Measurements from ENCODE around the gene SOX21. TPM values are rescaled to one million over a fixed set of nuclear protein-coding genes. Genes with fewer than 3 reads are reported as not detected.
A peak's percentile ranks its signal among the peaks of the same experiment; 100 is the strongest.

The SOX21 gene
- 113 TPM for polyA plus RNA-seq (2013, experiment 1 of 2)
- 117 TPM for polyA plus RNA-seq (2013, experiment 2 of 2)

- peak within 1 kb of the TSS; percentile 99 for H3K18ac ChIP-seq (ENCODE audit: low read length)
- peak within 1 kb of the TSS; percentile 79 for H3K4ac ChIP-seq (ENCODE audit: low read length)
- peak within 1 kb of the TSS; percentile 89 for H3K23ac ChIP-seq (ENCODE audit: low read depth, low read length, poor library complexity)
- H2BK5ac ChIP-seq (ENCODE audit: low read length) = peak within 1 kb of the TSS; percentile 92
- no peak within 1 kb of the TSS for H2AFZ ChIP-seq (ENCODE audit: low read length)
- peak within 1 kb of the TSS; percentile 79 to 99 for H3K4me3 ChIP-seq (ENCODE audit: low read length in 2 of 2)
- peak within 1 kb of the TSS; percentile 98 for H3K9ac ChIP-seq (ENCODE audit: low read depth, low read length, poor library complexity)
- peak within 1 kb of the TSS; percentile 39 for H2BK15ac ChIP-seq (ENCODE audit: low read length)
- H3K14ac ChIP-seq (ENCODE audit: low read length) = peak within 1 kb of the TSS; percentile 72
- H4K8ac ChIP-seq (ENCODE audit: low read depth, low read length) = no peak within 1 kb of the TSS
- peak within 1 kb of the TSS; percentile 91 for H3K27ac ChIP-seq (replicated peaks; ENCODE audit: low read length)
- no peak for DNase-seq (ENCODE audit: low spot score)
- H3K4me1 ChIP-seq (ENCODE audit: control insufficient read depth in 2 of 2, insufficient read depth in 1 of 2, low read depth in 1 of 2, low read length in 2 of 2) = peaks cover 6 to 9% of the 10 kb centered on the region in 2 donors
- H3K27me3 ChIP-seq (ENCODE audit: control insufficient read depth in 3 of 3, insufficient read depth in 3 of 3, low read depth in 1 of 3, low read length in 3 of 3) = no peaks in the 10 kb centered on the region
- no peaks in the 10 kb centered on the region for H3K9me3 ChIP-seq (replicated peaks in 1 of 2; ENCODE audit: control insufficient read depth in 2 of 2, insufficient read depth in 1 of 2, low read depth in 1 of 2, low read length in 2 of 2)
- H2BK120ac ChIP-seq (ENCODE audit: low read depth, low read length) = peak within 1 kb of the TSS; percentile 93
- peak within 1 kb of the TSS; percentile 93 for H2BK12ac ChIP-seq (ENCODE audit: low read length)
- peaks cover 4% of the 10 kb centered on the region for H3K79me1 ChIP-seq (ENCODE audit: low read depth, low read length)
- H3K36me3 ChIP-seq (replicated peaks in 1 of 2; ENCODE audit: control insufficient read depth in 2 of 2, insufficient read depth in 2 of 2, low read length in 2 of 2) = peaks cover 4 to 35% of the 10 kb centered on the region in 2 donors
- peak within 1 kb of the TSS; percentile 60 for H2AK5ac ChIP-seq (ENCODE audit: low read depth, low read length)
- no CpG with 5 or more reads among the region's 38 CpGs for WGBS, 2 donors (ENCODE audit: extremely low coverage in 2 of 2, insufficient read length in 2 of 2, insufficient replicate concordance in 1 of 2)
- peak within 1 kb of the TSS; percentile 87 for H4K91ac ChIP-seq (ENCODE audit: low read depth, low read length, poor library complexity)
- peak within 1 kb of the TSS; percentile 41 for H3K4me2 ChIP-seq (ENCODE audit: insufficient read depth, low read length, poor library complexity, severe bottlenecking)
Observed at GRCh38 chr13:94712287-94712811, at the start of gene SOX21. TSS of gene SOX21 (minus strand) at chr13:94712545. CDS start at chr13:94712049, 496 bp downstream.

- H2BK5ac ChIP-seq (ENCODE audit: low read length) = no peak overlapping the region
- no peak overlapping the region for H3K14ac ChIP-seq (ENCODE audit: low read length)
- H3K23ac ChIP-seq (ENCODE audit: low read depth, low read length, poor library complexity) = no peak overlapping the region
- WGBS, 2 donors (ENCODE audit: extremely low coverage in 2 of 2, insufficient read length in 2 of 2, insufficient replicate concordance in 1 of 2) = no CpG with 5 or more reads among the region's 2 CpGs
- H3K79me1 ChIP-seq (ENCODE audit: low read depth, low read length) = no peaks in the 10 kb centered on the region
- H3K36me3 ChIP-seq (replicated peaks in 1 of 2; ENCODE audit: control insufficient read depth in 2 of 2, insufficient read depth in 2 of 2, low read length in 2 of 2) = no peaks in the 10 kb centered on the region
- H2BK12ac ChIP-seq (ENCODE audit: low read length) = no peak overlapping the region
- H3K4me1 ChIP-seq (ENCODE audit: control insufficient read depth in 2 of 2, insufficient read depth in 1 of 2, low read depth in 1 of 2, low read length in 2 of 2) = peaks cover 2 to 17% of the 10 kb centered on the region in 2 donors
- H3K4ac ChIP-seq (ENCODE audit: low read length) = no peak overlapping the region
- DNase-seq (ENCODE audit: low spot score) = no peak
- no peak overlapping the region for H3K4me2 ChIP-seq (ENCODE audit: insufficient read depth, low read length, poor library complexity, severe bottlenecking)
- H2AFZ ChIP-seq (ENCODE audit: low read length) = no peak overlapping the region
- H3K18ac ChIP-seq (ENCODE audit: low read length) = no peak overlapping the region
- H3K9ac ChIP-seq (ENCODE audit: low read depth, low read length, poor library complexity) = no peak overlapping the region
- no peak overlapping the region for H2AK5ac ChIP-seq (ENCODE audit: low read depth, low read length)
- no peak overlapping the region for H2BK120ac ChIP-seq (ENCODE audit: low read depth, low read length)
- H3K27me3 ChIP-seq (ENCODE audit: control insufficient read depth in 3 of 3, insufficient read depth in 3 of 3, low read depth in 1 of 3, low read length in 3 of 3) = no peaks in the 10 kb centered on the region
- H3K4me3 ChIP-seq (ENCODE audit: low read length in 2 of 2) = no peak overlapping the region
- no peak overlapping the region for H4K8ac ChIP-seq (ENCODE audit: low read depth, low read length)
- H4K91ac ChIP-seq (ENCODE audit: low read depth, low read length, poor library complexity) = no peak overlapping the region
- H2BK15ac ChIP-seq (ENCODE audit: low read length) = no peak overlapping the region
- no peak overlapping the region for H3K27ac ChIP-seq (replicated peaks; ENCODE audit: low read length)
- peaks cover 2 to 18% of the 10 kb centered on the region in 2 donors for H3K9me3 ChIP-seq (replicated peaks in 1 of 2; ENCODE audit: control insufficient read depth in 2 of 2, insufficient read depth in 1 of 2, low read depth in 1 of 2, low read length in 2 of 2)
Observed at GRCh38 chr13:94761407-94761806, 49.1 kb upstream of the SOX21 start.

- Histone ChIP-seq H3K27ac (replicated peaks; ENCODE audit: low read length) (no peak overlapping the region), H3K36me3 (replicated peaks in 1 of 2; ENCODE audit: control insufficient read depth in 2 of 2, insufficient read depth in 2 of 2, low read length in 2 of 2) (no peaks in the 10 kb centered on the region), H3K9ac (ENCODE audit: low read depth, low read length, poor library complexity) (no peak overlapping the region), H3K14ac (ENCODE audit: low read length) (no peak overlapping the region), H2BK5ac (ENCODE audit: low read length) (no peak overlapping the region), H3K27me3 (ENCODE audit: control insufficient read depth in 3 of 3, insufficient read depth in 3 of 3, low read depth in 1 of 3, low read length in 3 of 3) (no peaks in the 10 kb centered on the region), H3K4me3 (ENCODE audit: low read length in 2 of 2) (no peak overlapping the region), H2BK12ac (ENCODE audit: low read length) (no peak overlapping the region), H3K18ac (ENCODE audit: low read length) (no peak overlapping the region), H3K4me2 (ENCODE audit: insufficient read depth, low read length, poor library complexity, severe bottlenecking) (no peak overlapping the region), H3K79me1 (ENCODE audit: low read depth, low read length) (no peaks in the 10 kb centered on the region), H2AFZ (ENCODE audit: low read length) (no peak overlapping the region), H3K4me1 (ENCODE audit: control insufficient read depth in 2 of 2, insufficient read depth in 1 of 2, low read depth in 1 of 2, low read length in 2 of 2) (peaks cover 2 to 8% of the 10 kb centered on the region in 2 donors), H4K8ac (ENCODE audit: low read depth, low read length) (no peak overlapping the region), H3K9me3 (replicated peaks in 1 of 2; ENCODE audit: control insufficient read depth in 2 of 2, insufficient read depth in 1 of 2, low read depth in 1 of 2, low read length in 2 of 2) (peaks cover 0 to 11% of the 10 kb centered on the region in 2 donors), H3K23ac (ENCODE audit: low read depth, low read length, poor library complexity) (no peak overlapping the region), H3K4ac (ENCODE audit: low read length) (no peak overlapping the region), H4K91ac (ENCODE audit: low read depth, low read length, poor library complexity) (no peak overlapping the region), H2AK5ac (ENCODE audit: low read depth, low read length) (no peak overlapping the region), H2BK15ac (ENCODE audit: low read length) (peak overlapping the region; percentile 77), H2BK120ac (ENCODE audit: low read depth, low read length) (no peak overlapping the region)
- DNase-seq (ENCODE audit: low spot score) = no peak
- no CpG with 5 or more reads among the region's 22 CpGs for WGBS, 2 donors (ENCODE audit: extremely low coverage in 2 of 2, insufficient read length in 2 of 2, insufficient replicate concordance in 1 of 2)
Observed at GRCh38 chr13:94759120-94759728, 46.9 kb upstream of the SOX21 start.

DNA sequence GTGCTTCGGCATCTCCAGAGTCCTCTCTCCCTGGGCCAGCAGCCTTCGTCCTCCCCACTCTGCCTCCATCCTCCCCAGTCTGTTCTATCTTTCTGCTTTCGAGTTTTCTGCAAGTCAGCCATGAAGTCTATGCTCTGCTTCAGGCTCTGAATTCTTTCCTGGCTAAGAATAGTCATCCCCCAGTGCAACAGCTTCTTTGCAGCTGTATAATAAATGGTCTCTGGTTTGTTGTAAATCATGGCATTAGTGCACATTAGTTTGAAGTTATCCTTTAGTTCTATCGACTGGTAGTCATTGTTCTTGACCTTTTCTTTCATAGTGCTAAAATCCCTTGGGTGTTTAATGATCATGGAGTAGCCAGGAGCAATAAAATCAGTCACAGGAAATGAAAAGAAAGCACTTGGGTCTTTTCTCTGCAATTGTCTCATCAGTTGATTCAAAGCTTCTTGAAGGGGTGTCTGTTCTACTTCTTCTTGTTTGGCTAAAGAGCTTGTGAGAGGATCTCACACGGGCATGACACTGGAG, 46.2 kb upstream of the SOX21 start:
- no peak for DNase-seq (ENCODE audit: low spot score)
- no peaks in the 10 kb centered on the region for H3K79me1 ChIP-seq (ENCODE audit: low read depth, low read length)
- H4K91ac ChIP-seq (ENCODE audit: low read depth, low read length, poor library complexity) = no peak overlapping the region
- H4K8ac ChIP-seq (ENCODE audit: low read depth, low read length) = no peak overlapping the region
- H3K36me3 ChIP-seq (replicated peaks in 1 of 2; ENCODE audit: control insufficient read depth in 2 of 2, insufficient read depth in 2 of 2, low read length in 2 of 2) = no peaks in the 10 kb centered on the region
- no peak overlapping the region for H3K23ac ChIP-seq (ENCODE audit: low read depth, low read length, poor library complexity)
- H2BK15ac ChIP-seq (ENCODE audit: low read length) = no peak overlapping the region
- no peak overlapping the region for H3K4ac ChIP-seq (ENCODE audit: low read length)
- H3K4me3 ChIP-seq (ENCODE audit: low read length in 2 of 2) = no peak overlapping the region
- no peak overlapping the region for H3K18ac ChIP-seq (ENCODE audit: low read length)
- peaks cover 2 to 8% of the 10 kb centered on the region in 2 donors for H3K4me1 ChIP-seq (ENCODE audit: control insufficient read depth in 2 of 2, insufficient read depth in 1 of 2, low read depth in 1 of 2, low read length in 2 of 2)
- H3K27ac ChIP-seq (replicated peaks; ENCODE audit: low read length) = no peak overlapping the region
- no peaks in the 10 kb centered on the region for H3K27me3 ChIP-seq (ENCODE audit: control insufficient read depth in 3 of 3, insufficient read depth in 3 of 3, low read depth in 1 of 3, low read length in 3 of 3)
- peaks cover 0 to 11% of the 10 kb centered on the region in 2 donors for H3K9me3 ChIP-seq (replicated peaks in 1 of 2; ENCODE audit: control insufficient read depth in 2 of 2, insufficient read depth in 1 of 2, low read depth in 1 of 2, low read length in 2 of 2)
- H3K9ac ChIP-seq (ENCODE audit: low read depth, low read length, poor library complexity) = no peak overlapping the region
- no CpG with 5 or more reads among the region's 5 CpGs for WGBS, 2 donors (ENCODE audit: extremely low coverage in 2 of 2, insufficient read length in 2 of 2, insufficient replicate concordance in 1 of 2)
- H2BK5ac ChIP-seq (ENCODE audit: low read length) = no peak overlapping the region
- no peak overlapping the region for H3K14ac ChIP-seq (ENCODE audit: low read length)
- no peak overlapping the region for H2AK5ac ChIP-seq (ENCODE audit: low read depth, low read length)
- no peak overlapping the region for H2AFZ ChIP-seq (ENCODE audit: low read length)
- no peak overlapping the region for H2BK120ac ChIP-seq (ENCODE audit: low read depth, low read length)
- H2BK12ac ChIP-seq (ENCODE audit: low read length) = no peak overlapping the region
- no peak overlapping the region for H3K4me2 ChIP-seq (ENCODE audit: insufficient read depth, low read length, poor library complexity, severe bottlenecking)

All from neuronal stem cell (in vitro differentiated cells).